HepG2 (cell line): ENCODE measurements around the gene PFAS. TPM values are rescaled to one million over a fixed set of nuclear protein-coding genes. Genes with fewer than 3 reads are reported as not detected.

Source experiments
- ATAC-seq: fragments of 200-7000 bp; cut with Tn5 transposase; 3 replicates; pipeline ENCODE4 v1.9.1; 2020; ENCODE audit warnings: mild to moderate bottlenecking, moderate library complexity
- BruUV-seq: library from RNA; stranded (reverse); fragments of 400-500 nt; replicated peaks from 2 replicates; lab custom pipeline; 2021; lab: Mats Ljungman, UMichigan
- CTCF ChIA-PET: fragments of 300-600 bp; formaldehyde crosslinking; extraction: SDS; loops from one replicate; lab custom pipeline; 2021; ENCODE audit warnings: low total read pairs, inconsistent platforms, low intra/inter-chr PET ratio; lab: Yijun Ruan, JAX
- POLR2A ChIA-PET: fragments of 350-600 bp; sonication (Branson Sonifier 250); formaldehyde crosslinking; loops from one replicate; lab custom pipeline; 2020; ENCODE audit warnings: antibody characterized with exemption, inconsistent platforms; lab: Yijun Ruan, JAX
- DNase-seq: peaks from one replicate; pipeline ENCODE4 v3.0.0-alpha.2; 2015; ENCODE audit warnings: low spot score
- FAIRE-seq: peaks from 3 replicates; lab custom pipeline; 2011; peaks lifted over from hg19 to GRCh38; lab: Jason Lieb, UNC
- H2AFZ ChIP-seq: one replicate; pipeline ENCODE4 v1.6.1; 2011; ENCODE audit warnings: low read length, inconsistent platforms
- H3K27ac ChIP-seq: fragments of 300-600 bp; 3 replicates; pipeline ENCODE4 v1.8.0; 2011; ENCODE audit warnings: mixed run types, mild to moderate bottlenecking, mixed read lengths, low read length, inconsistent platforms; ENCODE audit not compliant: insufficient read depth; ENCODE audit errors: extremely low read length
- H3K27me3 ChIP-seq, 2 experiments: fragments of 200-600 bp in 1 of 2; 2 replicates in 1 of 2; 3 replicates in 1 of 2; pipeline versions ENCODE4 v1.6.0 to v1.8.0; 2011; ENCODE audit warnings: low read length in 2 of 2, mild to moderate bottlenecking in 2 of 2, moderate library complexity in 2 of 2, inconsistent platforms in 1 of 2; ENCODE audit not compliant: insufficient read depth in 2 of 2, control insufficient read depth in 1 of 2
- H3K36me3 ChIP-seq, 2 experiments: fragments of 200-600 bp in 1 of 2; replicated peaks in 1 of 2; 2 replicates in 1 of 2; 3 replicates in 1 of 2; pipeline versions ENCODE4 v1.5.1 to v1.8.0; 2011; ENCODE audit warnings: low read length in 2 of 2, inconsistent platforms in 1 of 2; ENCODE audit not compliant: insufficient read depth in 2 of 2, control insufficient read depth in 1 of 2
- H3K4me1 ChIP-seq: 2 replicates; pipeline ENCODE4 v1.5.1; 2012; ENCODE audit warnings: low read length, inconsistent platforms; ENCODE audit not compliant: insufficient read depth
- H3K4me2 ChIP-seq: 2 replicates; pipeline ENCODE4 v1.6.0; 2011; ENCODE audit warnings: low read depth, low read length, inconsistent platforms
- H3K4me3 ChIP-seq, 3 experiments: fragments of 200-600 bp in 1 of 3; sonication (generic), shearing (Covaris generic) in 1 of 3; replicated peaks in 1 of 3; 2 replicates each; pipeline ENCODE4 v1.5.1; 2011 to 2016; ENCODE audit warnings: low read length in 3 of 3, inconsistent platforms in 2 of 3, low read depth in 2 of 3, mild to moderate bottlenecking in 2 of 3, control low read depth in 1 of 3, mixed read lengths in 1 of 3; ENCODE audit not compliant: insufficient read depth in 1 of 3
- H3K79me2 ChIP-seq: one replicate; pipeline ENCODE4 v1.6.1; 2011; ENCODE audit warnings: low read length, inconsistent platforms; ENCODE audit not compliant: insufficient read depth
- H3K9ac ChIP-seq: 2 replicates; pipeline ENCODE4 v1.6.0; 2011; ENCODE audit warnings: mild to moderate bottlenecking, low read depth, low read length, inconsistent platforms; ENCODE audit not compliant: insufficient read depth
- H3K9me3 ChIP-seq: 2 replicates; pipeline ENCODE4 v1.5.1; 2012; ENCODE audit warnings: mild to moderate bottlenecking, low read length
- H4K20me1 ChIP-seq: 2 replicates; pipeline ENCODE4 v1.6.0; 2011; ENCODE audit warnings: inconsistent platforms, mild to moderate bottlenecking, low read length, moderate library complexity; ENCODE audit not compliant: insufficient read depth
- ARID5B ChIP-seq: IDR thresholded peaks from 2 replicates; pipeline ENCODE4 v1.4.0; 2020; ENCODE audit warnings: mild to moderate bottlenecking, missing genetic modification reagents
- IRF9 ChIP-seq: sonication (generic); formaldehyde crosslinking; IDR thresholded peaks from 2 replicates; pipeline ENCODE4 v1.8.0; 2022; ENCODE audit warnings: missing genetic modification reagents, mild to moderate bottlenecking, borderline replicate concordance
- NR2F6 ChIP-seq, 2 experiments: IDR thresholded peaks; 2 replicates each; pipeline ENCODE4 v1.6.1; 2016; ENCODE audit warnings: antibody characterized with exemption in 1 of 2, mild to moderate bottlenecking in 1 of 2
- RXRA ChIP-seq: sonication (generic); formaldehyde crosslinking; IDR thresholded peaks from 2 replicates; pipeline ENCODE4 v1.5.1; 2020; ENCODE audit warnings: missing genetic modification reagents
- SIN3B ChIP-seq: fragments of 150-350 bp; IDR thresholded peaks from 2 replicates; pipeline ENCODE4 v1.6.1; 2014; ENCODE audit warnings: low read length
- SNAPC5 ChIP-seq: sonication (generic); formaldehyde crosslinking; IDR thresholded peaks from 2 replicates; pipeline ENCODE4 v1.8.1; 2023; ENCODE audit warnings: mild to moderate bottlenecking, missing genetic modification reagents, borderline replicate concordance
- SRSF1 ChIP-seq: fragments of 200-400 bp; formaldehyde crosslinking; optimal IDR thresholded peaks from 2 replicates; pipeline ENCODE3; 2017; ENCODE audit warnings: mild to moderate bottlenecking, low read depth, low read length, moderate library complexity
- ZBTB3 ChIP-seq: sonication (generic); formaldehyde crosslinking; IDR thresholded peaks from 2 replicates; pipeline ENCODE4 v1.4.0; 2020; ENCODE audit warnings: low read depth, mild to moderate bottlenecking, moderate library complexity, missing genetic modification reagents, borderline replicate concordance
- ZFP90 ChIP-seq: sonication (generic); formaldehyde crosslinking; IDR thresholded peaks from 2 replicates; pipeline ENCODE4 v1.8.0; 2022; ENCODE audit warnings: missing genetic modification reagents, mild to moderate bottlenecking, inconsistent platforms, borderline replicate concordance
- ZFP91 ChIP-seq: sonication (generic); formaldehyde crosslinking; IDR thresholded peaks from 2 replicates; pipeline ENCODE4 v1.9.0; 2022; ENCODE audit warnings: missing genetic modification reagents, mild to moderate bottlenecking, borderline replicate concordance
- ZFX ChIP-seq: sonication (generic); formaldehyde crosslinking; IDR thresholded peaks from 2 replicates; pipeline ENCODE4 v1.4.0; 2020; ENCODE audit warnings: mild to moderate bottlenecking, low read depth, missing genetic modification reagents, moderate library complexity
- ZNF24 ChIP-seq: fragments of 450-650 bp; IDR thresholded peaks from 2 replicates; pipeline ENCODE4 v1.6.1; 2017; ENCODE audit warnings: antibody characterized with exemption, mild to moderate bottlenecking
- ZNF326 ChIP-seq: sonication (generic); formaldehyde crosslinking; IDR thresholded peaks from 2 replicates; pipeline ENCODE4 v1.4.0; 2020; ENCODE audit warnings: missing genetic modification reagents, borderline replicate concordance
- ZNF768 ChIP-seq: sonication (generic); formaldehyde crosslinking; IDR thresholded peaks from 2 replicates; pipeline ENCODE4 v1.4.0; 2020; ENCODE audit warnings: missing genetic modification reagents
- WGBS: methylation state at CpG from one replicate; pipeline ENCODE4 v1.1.6; 2017; ENCODE audit warnings: low lambda C conversion rate; 5-methylcytosine and 5-hydroxymethylcytosine counted together
- in situ Hi-C: cut with HindIII; loops from 2 replicates; pipeline ENCODE4 v1.10.0; 2017; ENCODE audit warnings: low pct_unique_long_range_greater_than_20kb; ENCODE audit not compliant: extremely low pct_ligation_motif_present
- intact Hi-C: fragments of 100-400 bp; cut with micrococcal nuclease; formaldehyde crosslinking; loops from one replicate; pipeline ENCODE4 v1.10.0; 2022; ENCODE audit not compliant: unreplicated experiment
- polyA plus RNA-seq, 8 experiments: library from polyadenylated mRNA; depleted of rRNA in 3 of 8; stranded (reverse) in 7 of 8; unstranded in 1 of 8; fragments of >200 nt; fragmentation: Illumina TruSeq in 4 of 8; extraction: Trizol in 4 of 8; gene quantifications; 2 replicates each; pipeline versions ENCODE4 v1.2.1 to v1.2.3, GENCODE V29; 2011 to 2016; ENCODE audit warnings: low read depth in 4 of 8, missing spikeins in 1 of 8, mixed read lengths in 1 of 8; ENCODE audit not compliant: insufficient read depth in 1 of 8
- total RNA-seq, 5 experiments: library from RNA; depleted of rRNA; stranded (reverse); fragments of >200 nt; fragmentation: Illumina TruSeq; extraction: Trizol; gene quantifications; 2 replicates each; pipeline ENCODE4 v1.2.3, GENCODE V29; 2016; ENCODE audit warnings: low read depth in 1 of 5

Gene PFAS
- total and polyA plus RNA-seq, 2 of the 13 experiments (the other 11 are each of a cell fraction or from before 2014, with no cell fraction given): 49.4 to 58.2 TPM

GRCh38 chr17:8292639-8293395, 43.7 kb downstream of the PFAS start:
- POLR2A ChIA-PET: interaction anchor here (0.6 to 1.7 kb wide), 9 partner anchors 15 to 120 kb away, joined by 3 to 12 read pairs (median 4); partner anchors contain the start of gene CTC1
- no peaks in the 10 kb centered on the region for H3K36me3 ChIP-seq
- H4K20me1 ChIP-seq: no peaks in the 10 kb centered on the region
- in situ Hi-C loops (no loop called here), intact Hi-C loops (no loop called here)
- H2AFZ ChIP-seq: peak overlapping the region; percentile 45
- WGBS: 6% methylated on average over 4 of the region's 5 CpGs
- peak overlapping the region in 1 of 3 experiments; percentile 49; a peak in 3 of 6 replicates for H3K4me3 ChIP-seq
- ATAC-seq (no peak), FAIRE-seq (peak; percentile 54), DNase-seq (no peak)
- H3K4me1 ChIP-seq: peaks cover 56% of the 10 kb centered on the region
- no peaks in the 10 kb centered on the region for H3K9me3 ChIP-seq
- no peaks in the 10 kb centered on the region for H3K27me3 ChIP-seq
- BruUV-seq: no TSS peak
- H3K4me2 ChIP-seq: peak overlapping the region; percentile 78
- H3K27ac ChIP-seq: peak overlapping the region; percentile 47
- peaks cover 3% of the 10 kb centered on the region for H3K79me2 ChIP-seq
- CTCF ChIA-PET: no interaction called here
- peak overlapping the region; percentile 25; the same call in 1 of the 2 replicates for H3K9ac ChIP-seq
- TF ChIP-seq ARID5B (peak; percentile 45), RXRA (CRISPR knock-in tag) (peak; percentile 43; the same call in 1 of the 2 replicates), SRSF1 (no peak), ZFX (CRISPR knock-in tag) (peak; percentile 69), SIN3B (no peak), ZFP90 (CRISPR knock-in tag) (no peak), IRF9 (CRISPR knock-in tag) (no peak), ZNF768 (CRISPR knock-in tag) (peak; percentile 78; the same call in 1 of the 2 replicates), ZBTB3 (CRISPR knock-in tag) (0 out of 2 replicates have a peak, but pooled peaks have one; percentile 25), ZNF24 (no peak), ZFP91 (0 out of 2 replicates have a peak, but pooled peaks have one; percentile 35), NR2F6 (IDR thresholded peaks at IDR 0.05) (peak; percentile 83), NR2F6 (CRISPR knock-in tag; IDR thresholded peaks at IDR 0.05) (peak; percentile 86), ZNF326 (CRISPR knock-in tag) (no peak), SNAPC5 (CRISPR knock-in tag) (no peak)
